Measurements from ENCODE around the gene SYNGR1.

- TF ChIP-seq CTCF (IDR thresholded peaks at IDR 0.05) (no peak), POLR2AphosphoS5 (IDR thresholded peaks at IDR 0.05) (no peak), POLR2A (IDR thresholded peaks at IDR 0.05) (no peak)
Measured at GRCh38 chr22:39375646-39376045, 25.9 kb downstream of the SYNGR1 start.

All from stomach (tissue), 4 donors.